H1 (cell line): ENCODE data around the gene MPZ. TPM values are rescaled to one million over a fixed set of nuclear protein-coding genes. Genes with fewer than 3 reads are reported as not detected.

Experiments used
- CTCF ChIA-PET: fragments of 300-600 bp; sonication (Branson Sonifier 250); formaldehyde crosslinking; loops from one replicate; lab custom pipeline; 2021; ENCODE audit not compliant: partially characterized antibody; lab: Charles Lee
- POLR2A ChIA-PET: fragments of 300-600 bp; sonication (Branson Sonifier 250); formaldehyde crosslinking; loops from one replicate; lab custom pipeline; 2021; ENCODE audit warnings: inconsistent platforms; ENCODE audit not compliant: partially characterized antibody; lab: Charles Lee
- DNase-seq, 2 experiments: peaks; one replicate each; pipeline versions ENCODE4 v3.0.0 to v3.0.0-alpha.2; 2010 to 2022; ENCODE audit warnings: low spot score in 2 of 2, low read depth in 1 of 2, mixed read lengths in 1 of 2
- FAIRE-seq: peaks from 2 replicates; lab custom pipeline; 2011; peaks lifted over from hg19 to GRCh38; lab: Jason Lieb, UNC
- H2AFZ ChIP-seq: 2 replicates; pipeline ENCODE4 v1.8.1; 2012; ENCODE audit warnings: low read length, inconsistent platforms
- H2AK5ac ChIP-seq: 2 replicates; pipeline ENCODE4 v1.6.1; 2013; ENCODE audit warnings: low read depth, low read length
- H2BK120ac ChIP-seq: replicated peaks from 2 replicates; pipeline ENCODE3; 2013; ENCODE audit warnings: low read depth, low read length, inconsistent platforms
- H2BK12ac ChIP-seq: 2 replicates; pipeline ENCODE4 v1.6.1; 2013; ENCODE audit warnings: low read depth, low read length
- H2BK15ac ChIP-seq: 2 replicates; pipeline ENCODE4 v1.6.1; 2013; ENCODE audit warnings: low read length
- H2BK20ac ChIP-seq: 2 replicates; pipeline ENCODE4 v1.6.1; 2013; ENCODE audit warnings: low read length
- H2BK5ac ChIP-seq: 2 replicates; pipeline ENCODE4 v1.6.1; 2013; ENCODE audit warnings: low read depth, low read length
- H3K14ac ChIP-seq: 2 replicates; pipeline ENCODE4 v1.6.1; 2013; ENCODE audit warnings: inconsistent platforms; ENCODE audit not compliant: insufficient read length
- H3K18ac ChIP-seq: 2 replicates; pipeline ENCODE4 v1.6.1; 2013; ENCODE audit warnings: low read length; ENCODE audit errors: extremely low read depth
- H3K23ac ChIP-seq: 2 replicates; pipeline ENCODE4 v1.6.1; 2013; ENCODE audit warnings: inconsistent platforms; ENCODE audit not compliant: insufficient read length
- H3K23me2 ChIP-seq: 2 replicates; pipeline ENCODE4 v1.6.1; 2013; ENCODE audit warnings: low read depth, low read length
- H3K27ac ChIP-seq: 2 replicates; pipeline ENCODE4 v1.6.1; 2011; ENCODE audit warnings: low read depth, low read length, inconsistent platforms
- H3K27me3 ChIP-seq, 4 experiments: replicated peaks in 1 of 4; 1 replicate in 1 of 4; 2 replicates in 3 of 4; pipeline versions ENCODE4 v1.6.1 to v1.8.1; 2011 to 2013; ENCODE audit warnings: low read length in 3 of 4, mild to moderate bottlenecking in 3 of 4, inconsistent platforms in 2 of 4, mixed read lengths in 2 of 4, moderate library complexity in 1 of 4; ENCODE audit not compliant: control insufficient read depth in 3 of 4, insufficient read depth in 3 of 4; ENCODE audit errors: extremely low read depth in 1 of 4
- H3K36me3 ChIP-seq, 4 experiments: 2 replicates each; pipeline versions ENCODE4 v1.6.1 to v1.8.1; 2011 to 2013; ENCODE audit warnings: mild to moderate bottlenecking in 4 of 4, low read length in 3 of 4, moderate library complexity in 2 of 4, control low read depth in 1 of 4, inconsistent platforms in 1 of 4; ENCODE audit not compliant: insufficient read depth in 4 of 4, control insufficient read depth in 2 of 4
- H3K4ac ChIP-seq: replicated peaks from 2 replicates; pipeline ENCODE3; 2013; ENCODE audit warnings: low read length, low read depth, mixed read lengths, inconsistent platforms; ENCODE audit not compliant: insufficient read length
- H3K4me1 ChIP-seq, 4 experiments: replicated peaks in 1 of 4; 1 replicate in 1 of 4; 2 replicates in 3 of 4; pipeline versions ENCODE4 v1.6.1 to v1.8.1; 2011 to 2013; ENCODE audit warnings: low read length in 3 of 4, inconsistent platforms in 2 of 4, mixed read lengths in 1 of 4; ENCODE audit not compliant: insufficient read depth in 4 of 4, control insufficient read depth in 3 of 4
- H3K4me2 ChIP-seq, 2 experiments: 2 replicates each; pipeline versions ENCODE4 v1.6.1 to v1.8.1; 2011 to 2013; ENCODE audit warnings: low read depth in 2 of 2, low read length in 2 of 2, control low read depth in 1 of 2, inconsistent platforms in 1 of 2, mild to moderate bottlenecking in 1 of 2; ENCODE audit not compliant: insufficient read depth in 1 of 2
- H3K4me3 ChIP-seq, 4 experiments: fragments of 200-600, 300-600 bp in 1 of 4; sonication (generic), shearing (Covaris generic), sonication (Bioruptor Twin) in 1 of 4; 2 replicates each; pipeline versions ENCODE4 v1.5.1 to v1.8.1; 2011 to 2016; ENCODE audit warnings: low read length in 4 of 4, low read depth in 3 of 4, control low read depth in 2 of 4, inconsistent platforms in 2 of 4, mild to moderate bottlenecking in 2 of 4, mixed read lengths in 1 of 4, moderate library complexity in 1 of 4; ENCODE audit not compliant: insufficient read depth in 2 of 4; ENCODE audit errors: extremely low read depth in 1 of 4
- H3K56ac ChIP-seq: replicated peaks from 2 replicates; pipeline ENCODE3; 2013; ENCODE audit warnings: low read depth, mild to moderate bottlenecking, mixed read lengths, low read length, inconsistent platforms; ENCODE audit not compliant: insufficient read length
- H3K79me1 ChIP-seq: 2 replicates; pipeline ENCODE4 v1.6.1; 2013; ENCODE audit warnings: low read depth, low read length, control low read depth
- H3K79me2 ChIP-seq, 2 experiments: 2 replicates each; pipeline versions ENCODE4 v1.6.1 to v1.8.1; 2012 to 2013; ENCODE audit warnings: low read length in 2 of 2, mild to moderate bottlenecking in 2 of 2, inconsistent platforms in 1 of 2; ENCODE audit not compliant: insufficient read depth in 2 of 2, control insufficient read depth in 1 of 2
- H3K9ac ChIP-seq, 4 experiments: replicated peaks in 1 of 4; 1 replicate in 1 of 4; 2 replicates in 3 of 4; pipeline versions ENCODE4 v1.6.1 to v1.8.1; 2011 to 2013; ENCODE audit warnings: low read depth in 3 of 4, low read length in 3 of 4, control low read depth in 2 of 4, mild to moderate bottlenecking in 2 of 4, moderate library complexity in 2 of 4, inconsistent platforms in 1 of 4; ENCODE audit errors: extremely low read depth in 1 of 4
- H3K9me3 ChIP-seq, 2 experiments: 2 replicates each; pipeline versions ENCODE4 v1.6.1 to v1.8.1; 2012 to 2013; ENCODE audit warnings: mild to moderate bottlenecking in 2 of 2, moderate library complexity in 2 of 2, control low read depth in 1 of 2, inconsistent platforms in 1 of 2, low read depth in 1 of 2, low read length in 1 of 2, mixed read lengths in 1 of 2; ENCODE audit not compliant: insufficient read depth in 2 of 2
- H4K20me1 ChIP-seq, 2 experiments: replicated peaks in 1 of 2; 2 replicates each; pipeline versions ENCODE3 to v1.8.1; 2011 to 2013; ENCODE audit warnings: inconsistent platforms in 2 of 2, low read length in 2 of 2, mild to moderate bottlenecking in 1 of 2; ENCODE audit not compliant: insufficient read depth in 2 of 2, control insufficient read depth in 1 of 2
- H4K5ac ChIP-seq: 2 replicates; pipeline ENCODE4 v1.6.1; 2013; ENCODE audit warnings: low read length, low read depth, mixed read lengths, inconsistent platforms; ENCODE audit not compliant: insufficient read length
- H4K8ac ChIP-seq: 2 replicates; pipeline ENCODE4 v1.8.0; 2013; ENCODE audit warnings: mild to moderate bottlenecking, moderate library complexity, low read length, inconsistent platforms; ENCODE audit not compliant: insufficient read depth; ENCODE audit errors: extremely low read depth
- H4K91ac ChIP-seq: replicated peaks from 2 replicates; pipeline ENCODE3; 2013; ENCODE audit warnings: low read length, mixed read lengths, inconsistent platforms; ENCODE audit not compliant: insufficient read length
- CTBP2 ChIP-seq: IDR thresholded peaks from 2 replicates; pipeline ENCODE4 v1.7.0; 2011; ENCODE audit warnings: borderline replicate concordance, mild to moderate bottlenecking, moderate library complexity, mixed read lengths, low read length; ENCODE audit not compliant: insufficient read depth, insufficient read length
- WGBS, 2 experiments: shearing (Covaris generic) in 1 of 2; methylation state at CpG; one replicate each; pipeline versions ENCODE4 v1.1.6 to v1.1.7; 2013 to 2015; ENCODE audit warnings: low lambda C conversion rate in 2 of 2, mixed read lengths in 2 of 2, inconsistent platforms in 1 of 2, low coverage in 1 of 2, missing lambda C conversion rate in 1 of 2; ENCODE audit not compliant: insufficient replicate concordance in 2 of 2, insufficient coverage in 1 of 2, insufficient read length in 1 of 2; ENCODE audit errors: extremely low coverage in 1 of 2, missing lambda C conversion rate in 1 of 2; 5-methylcytosine and 5-hydroxymethylcytosine counted together
- polyA plus RNA-seq, 7 experiments: library from polyadenylated mRNA; depleted of rRNA in 3 of 7; stranded (reverse) in 5 of 7; unstranded in 2 of 7; fragments of >200 nt in 5 of 7; fragments of 200-250 nt in 2 of 7; gene quantifications; 1 replicate in 5 of 7; 2 replicates in 1 of 7; 4 replicates in 1 of 7; pipeline versions ENCODE4 v1.2.1 to v1.2.3, GENCODE V29; 2011 to 2013; ENCODE audit warnings: missing spikeins in 2 of 7, mixed read lengths in 2 of 7
- total RNA-seq: library from RNA; stranded (reverse); fragmentation: NEBNext Ultra II Directional; extraction: Animal tissue kit (Norgen Biotek cat#: 25700); gene quantifications from 2 replicates; pipeline ENCODE4 v1.2.1, GENCODE V29; 2021

MPZ gene
- total and polyA plus RNA-seq, 2 of the 8 experiments (the other 6 are each of a cell fraction or from before 2014, with no cell fraction given) = 4.1 to 5.1 TPM

DNA sequence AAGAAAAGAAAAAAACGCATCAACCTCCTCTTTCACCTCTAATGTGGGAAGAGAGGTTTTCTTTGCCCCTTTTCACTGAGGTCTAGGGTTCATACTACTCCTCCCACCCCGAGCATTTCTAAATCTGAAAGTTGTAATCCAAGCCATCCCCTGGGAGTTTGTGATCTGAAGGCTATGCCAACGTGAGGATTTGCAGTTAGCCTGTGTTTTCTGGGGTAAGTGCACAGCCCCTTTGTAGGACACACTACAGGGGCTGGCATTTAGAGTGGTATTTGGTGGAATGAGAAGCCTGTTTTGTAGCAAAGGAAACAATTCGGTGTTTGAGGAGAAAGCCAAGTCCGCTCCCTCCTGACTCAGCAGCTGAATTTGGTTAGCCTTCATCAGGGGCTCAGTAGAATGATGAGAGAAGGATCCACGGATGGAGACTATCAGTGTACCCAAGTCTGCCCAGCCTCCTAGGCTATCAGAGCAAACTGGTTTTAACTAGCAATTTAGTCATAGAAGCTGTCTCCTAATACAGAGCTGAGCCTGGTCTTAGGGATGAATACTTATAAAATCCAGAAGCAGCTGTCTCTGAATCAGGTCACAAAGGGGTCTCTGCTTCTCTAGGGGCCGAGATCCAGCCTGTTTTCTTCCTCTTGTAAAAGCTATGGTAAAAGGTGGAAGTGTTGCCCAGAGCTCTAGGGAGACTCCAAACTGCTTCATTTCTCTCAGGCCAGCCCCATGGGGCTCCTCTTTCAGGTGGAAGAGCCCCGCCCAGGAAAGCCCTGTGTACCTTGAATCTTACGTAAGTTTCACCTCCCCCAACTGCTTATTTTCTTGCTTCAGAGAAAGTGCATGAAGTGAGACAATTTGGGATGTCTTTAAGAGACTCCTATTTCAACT lies 49.1 kb downstream of the MPZ start:
- Histone ChIP-seq H3K79me1 (no peaks in the 10 kb centered on the region), H3K79me2 (no peaks in the 10 kb centered on the region), H3K9ac (no peak overlapping the region), H3K4me3 (no peak overlapping the region), H3K56ac (no peak overlapping the region), H3K4me2 (no peak overlapping the region; a peak in 1 of 4 replicates), H4K5ac (no peak overlapping the region), H3K23ac (no peak overlapping the region), H2BK12ac (no peak overlapping the region), H3K36me3 (peaks cover 0 to 3% (median 0%) of the 10 kb centered on the region in 4 experiments; a peak in 1 of 8 replicates), H3K4ac (no peak overlapping the region), H3K18ac (no peak overlapping the region), H4K91ac (no peak overlapping the region), H4K20me1 (no peaks in the 10 kb centered on the region), H2AFZ (no peak overlapping the region), H2BK120ac (no peak overlapping the region), H3K23me2 (peaks cover 9% of the 10 kb centered on the region), H2AK5ac (no peak overlapping the region), H3K9me3 (peaks cover 11 to 12% of the 10 kb centered on the region in 2 experiments), H3K14ac (no peak overlapping the region), H2BK15ac (no peak overlapping the region)
- ChIA-PET CTCF (interaction anchor here (0.7 to 5.8 kb wide), 12 partner anchors 8 to 64 kb away, joined by 3 to 67 read pairs (median 9); partner anchors contain the start of gene TOMM40L), POLR2A (interaction anchor here (0.7 to 3.6 kb wide), 4 partner anchors 15 to 59 kb away, joined by 3 to 23 read pairs (median 3); partner anchors contain the start of gene SDHC)
- 60% methylated on average over 9 of the region's 9 CpGs; no CpG with 5 or more reads in 1 of the 2 experiments for WGBS, 2 experiments
- no peak for FAIRE-seq
- TF ChIP-seq CTBP2 = no peak
- TF ChIP-seq, all 59 proteins: peak for 0
- Histone ChIP-seq H3K27ac (no peak overlapping the region), H3K27me3 (peaks cover 7 to 25% (median 22%) of the 10 kb centered on the region in 4 experiments), H4K8ac (no peak overlapping the region), H3K4me1 (peaks cover 0 to 8% (median 3%) of the 10 kb centered on the region in 4 experiments; a peak in 3 of 7 replicates), H2BK20ac (no peak overlapping the region), H2BK5ac (no peak overlapping the region)
- no peak for DNase-seq
